ENCODE measurements around the gene DCT.
A peak's percentile ranks its signal among the peaks of the same experiment; 100 is the strongest.

The DCT gene

GRCh38 chr13:94454334-94454733 is 25.1 kb downstream of the DCT start:
- DNase-seq (ENCODE audit: low read depth), result no peak

- no peak for DNase-seq (ENCODE audit: low read depth)
These were observed 34.7 kb downstream of the DCT start for GRCh38 chr13:94444826-94445225.

GRCh38 chr13:94435604-94436226 is 43.8 kb downstream of the DCT start:
- peak; percentile 43 for DNase-seq (ENCODE audit: low read depth)

- DNase-seq (ENCODE audit: low read depth), result no peak
These were observed 46.2 kb downstream of the DCT start for GRCh38 chr13:94433055-94433961.

- no peak for DNase-seq (ENCODE audit: low read depth)
These were observed 47.5 kb downstream of the DCT start for GRCh38 chr13:94431987-94432386.

GRCh38 chr13:94431574-94431973 is 47.9 kb downstream of the DCT start:
- no peak for DNase-seq (ENCODE audit: low read depth)

GRCh38 chr13:94427313-94427953 is 52.0 kb downstream of the DCT start:
- no peak for DNase-seq (ENCODE audit: low read depth)

- no peak for DNase-seq (ENCODE audit: low read depth)
These were observed 59.6 kb downstream of the DCT start for GRCh38 chr13:94419925-94420305.

- peak; percentile 65 for DNase-seq (ENCODE audit: low read depth)
These were observed 60.1 kb downstream of the DCT start for GRCh38 chr13:94419304-94419924.

- no peak for DNase-seq (ENCODE audit: low read depth)
These were observed 62.2 kb downstream of the DCT start for GRCh38 chr13:94417294-94417693.

- DNase-seq (ENCODE audit: low read depth), result peak; percentile 55
These were observed 62.9 kb downstream of the DCT start for GRCh38 chr13:94416454-94417080.

GRCh38 chr13:94415500-94416237 is 63.8 kb downstream of the DCT start:
- DNase-seq (ENCODE audit: low read depth), result no peak

GRCh38 chr13:94414708-94415107 is 64.8 kb downstream of the DCT start:
- no peak for DNase-seq (ENCODE audit: low read depth)

- no peak for DNase-seq (ENCODE audit: low read depth)
These were observed 65.3 kb downstream of the DCT start for GRCh38 chr13:94414141-94414540.

GRCh38 chr13:94413598-94413944 is 65.9 kb downstream of the DCT start:
- DNase-seq (ENCODE audit: low read depth), result no peak

- no peak for DNase-seq (ENCODE audit: low read depth)
These were observed 66.4 kb downstream of the DCT start for GRCh38 chr13:94412870-94413597.

- DNase-seq (ENCODE audit: low read depth), result no peak
These were observed 67.7 kb downstream of the DCT start for GRCh38 chr13:94411747-94412146.

GRCh38 chr13:94408314-94409036 is 71.0 kb downstream of the DCT start:
- no peak for DNase-seq (ENCODE audit: low read depth)

GRCh38 chr13:94400874-94401273 is 78.6 kb downstream of the DCT start:
- DNase-seq (ENCODE audit: low read depth), result no peak

- no peak for DNase-seq (ENCODE audit: low read depth)
These were observed 79.7 kb downstream of the DCT start for GRCh38 chr13:94399812-94400211.

Data from iris pigment epithelial cell (primary cell).